K562 (cell line): ENCODE results near the gene RCE1. TPM values are rescaled to one million over a fixed set of nuclear protein-coding genes. Genes with fewer than 3 reads are reported as not detected.
A peak's percentile ranks its signal among the peaks of the same experiment; 100 is the strongest.

Experiments used
- ATAC-seq: fragments of 200-7000 bp; cut with Tn5 transposase; 3 replicates; pipeline ENCODE4 v1.9.1; 2020; ENCODE audit warnings: moderate library complexity
- BruUV-seq: library from RNA; stranded (reverse); fragments of 400-500 nt; replicated peaks from 2 replicates; lab custom pipeline; 2021; lab: Mats Ljungman, UMichigan
- CTCF ChIA-PET: fragments of 300-600 bp; formaldehyde crosslinking; extraction: SDS; loops from one replicate; lab custom pipeline; 2021; ENCODE audit warnings: low intra/inter-chr PET ratio; lab: Yijun Ruan, JAX
- POLR2A ChIA-PET: fragments of 300-600, 350-650 bp; sonication (Branson Sonifier 250); formaldehyde crosslinking; extraction: SDS; loops from one replicate; lab custom pipeline; 2021; ENCODE audit warnings: antibody characterized with exemption, inconsistent platforms; lab: Yijun Ruan, JAX
- DNase-seq, 4 experiments: peaks; one replicate each; pipeline versions ENCODE4 v3.0.0 to v3.0.0-alpha.2; 2011 to 2018; ENCODE audit warnings: low spot score in 3 of 4, mixed read lengths in 3 of 4; ENCODE audit errors: extremely low read depth in 1 of 4
- FAIRE-seq: peaks from 2 replicates; lab custom pipeline; 2011; peaks lifted over from hg19 to GRCh38; lab: Jason Lieb, UNC
- H2AFZ ChIP-seq: 2 replicates; pipeline ENCODE4 v1.6.0; 2011; ENCODE audit warnings: low read depth, low read length, control low read depth, inconsistent platforms
- H3K27ac ChIP-seq: fragments of 200-600 bp; 3 replicates; pipeline ENCODE4 v1.8.0; 2011; ENCODE audit warnings: low read depth, mild to moderate bottlenecking, control low read depth, inconsistent platforms, low read length, moderate library complexity, mixed read lengths; ENCODE audit errors: extremely low read depth
- H3K27me3 ChIP-seq, 2 experiments: fragments of 300-600 bp in 1 of 2; 2 replicates in 1 of 2; 3 replicates in 1 of 2; pipeline versions ENCODE4 v1.6.0 to v1.8.0; 2011; ENCODE audit warnings: inconsistent platforms in 2 of 2, low read length in 2 of 2, mild to moderate bottlenecking in 1 of 2, mixed read lengths in 1 of 2, moderate library complexity in 1 of 2; ENCODE audit not compliant: control insufficient read depth in 2 of 2, insufficient read depth in 2 of 2
- H3K36me3 ChIP-seq: fragments of 300-600 bp; 3 replicates; pipeline ENCODE4 v1.8.0; 2011; ENCODE audit warnings: mild to moderate bottlenecking, low read length, inconsistent platforms; ENCODE audit not compliant: control insufficient read depth, insufficient read depth
- H3K4me1 ChIP-seq, 2 experiments: fragments of 200-600 bp in 1 of 2; replicated peaks in 1 of 2; 2 replicates in 1 of 2; 3 replicates in 1 of 2; pipeline versions ENCODE4 v1.5.1 to v1.8.0; 2011; ENCODE audit warnings: inconsistent platforms in 2 of 2, low read length in 2 of 2, mild to moderate bottlenecking in 1 of 2, mixed read lengths in 1 of 2, moderate library complexity in 1 of 2; ENCODE audit not compliant: control insufficient read depth in 2 of 2, insufficient read depth in 2 of 2
- H3K4me2 ChIP-seq: 2 replicates; pipeline ENCODE4 v1.6.1; 2011; ENCODE audit warnings: low read length, control low read depth, inconsistent platforms, mixed read lengths; ENCODE audit not compliant: insufficient read depth
- H3K4me3 ChIP-seq: fragments of 200-600 bp; sonication (generic), shearing (Covaris generic); 2 replicates; pipeline ENCODE4 v1.5.1; 2016; ENCODE audit warnings: control low read depth, inconsistent platforms
- H3K79me2 ChIP-seq: fragments of 200-600 bp; 3 replicates; pipeline ENCODE4 v1.8.0; 2011; ENCODE audit warnings: low read length, inconsistent platforms; ENCODE audit not compliant: control insufficient read depth, insufficient read depth
- H3K9ac ChIP-seq, 2 experiments: 2 replicates each; pipeline versions ENCODE4 v1.6.0 to v1.6.1; 2011; ENCODE audit warnings: low read depth in 2 of 2, low read length in 2 of 2, control low read depth in 1 of 2, inconsistent platforms in 1 of 2, mild to moderate bottlenecking in 1 of 2, mixed read lengths in 1 of 2; ENCODE audit not compliant: insufficient read depth in 1 of 2
- H3K9me1 ChIP-seq: one replicate; pipeline ENCODE4 v1.6.0; 2011; ENCODE audit warnings: inconsistent platforms, mild to moderate bottlenecking, low read length, moderate library complexity; ENCODE audit not compliant: control insufficient read depth, insufficient read depth
- H3K9me3 ChIP-seq: replicated peaks from 2 replicates; pipeline ENCODE4 v1.5.1; 2011; ENCODE audit warnings: low read depth, low read length, inconsistent platforms; ENCODE audit not compliant: control insufficient read depth, insufficient read depth
- H4K20me1 ChIP-seq: replicated peaks from 2 replicates; pipeline ENCODE4 v1.6.1; 2011; ENCODE audit warnings: low read length, inconsistent platforms, mixed read lengths; ENCODE audit not compliant: control insufficient read depth, insufficient read depth
- CBX3 ChIP-seq, 2 experiments: IDR thresholded peaks; 1 replicate in 1 of 2; 2 replicates in 1 of 2; pipeline ENCODE4 v1.6.1; 2012; ENCODE audit warnings: inconsistent platforms in 2 of 2, low read length in 2 of 2, borderline replicate concordance in 1 of 2, control low read depth in 1 of 2
- CHD4 ChIP-seq: fragments of 200-600 bp; sonication (generic); IDR thresholded peaks from 3 replicates; pipeline ENCODE4 v1.6.1; 2012; ENCODE audit warnings: low read depth, mild to moderate bottlenecking, mixed read lengths, low read length, inconsistent platforms; ENCODE audit not compliant: insufficient read depth, insufficient replicate concordance, poor library complexity, severe bottlenecking
- ESRRB ChIP-seq: fragments of 250-450 bp; sonication (Bioruptor Pico); IDR thresholded peaks from 2 replicates; pipeline ENCODE4 v1.5.0; 2020; ENCODE audit warnings: mild to moderate bottlenecking, moderate library complexity, borderline replicate concordance
- HNRNPK ChIP-seq: fragments of 200-400 bp; formaldehyde crosslinking; IDR thresholded peaks from one replicate; pipeline ENCODE4 v1.6.1; 2018; ENCODE audit warnings: mild to moderate bottlenecking, low read depth, low read length; ENCODE audit not compliant: poor library complexity, severe bottlenecking
- POLR3A ChIP-seq: IDR thresholded peaks from 2 replicates; pipeline ENCODE4 v1.6.1; 2011; ENCODE audit warnings: borderline replicate concordance, mild to moderate bottlenecking, moderate library complexity; ENCODE audit not compliant: insufficient read length, insufficient read depth; ENCODE audit errors: extremely low read depth
- PTTG1 ChIP-seq: fragments of 450-650 bp; IDR thresholded peaks from 2 replicates; pipeline ENCODE4 v1.6.1; 2016; ENCODE audit warnings: low read depth, mild to moderate bottlenecking, missing genetic modification characterization, missing compliant biosample characterization
- SETDB1 ChIP-seq: IDR thresholded peaks from one replicate; pipeline ENCODE4 v1.6.1; 2012; ENCODE audit warnings: low read length, control low read depth, inconsistent platforms
- SMARCA4 ChIP-seq: fragments of 450-650 bp; IDR thresholded peaks from 2 replicates; pipeline ENCODE4 v1.6.1; 2016
- TBP ChIP-seq: optimal IDR thresholded peaks from 2 replicates; pipeline ENCODE3; 2011; ENCODE audit warnings: low read depth, low read length, improper control_type of control experiment
- ZNF184 ChIP-seq: sonication (generic); formaldehyde crosslinking; IDR thresholded peaks from 2 replicates; pipeline ENCODE4 v1.5.0; 2020; ENCODE audit warnings: missing genetic modification reagents
- WGBS: fragments of 100-300 bp; shearing (Covaris generic); methylation state at CpG from one replicate; pipeline ENCODE4 v1.1.6; 2016; ENCODE audit warnings: low coverage, mixed read lengths; ENCODE audit not compliant: insufficient coverage; ENCODE audit errors: missing lambda C conversion rate; 5-methylcytosine and 5-hydroxymethylcytosine counted together
- in situ Hi-C: fragments of 300-500 bp; cut with MboI; formaldehyde crosslinking; loops from 4 replicates; pipeline ENCODE4 v1.15.0; 2018; ENCODE audit warnings: inconsistent platforms, mixed read lengths
- intact Hi-C: fragments of 100-400 bp; cut with micrococcal nuclease; formaldehyde crosslinking; loops from 2 replicates; pipeline ENCODE4 v1.14.2; 2022
- polyA plus RNA-seq, 8 experiments: library from polyadenylated mRNA; depleted of rRNA in 4 of 8; stranded (reverse) in 5 of 8; unstranded in 3 of 8; fragments of >200 nt; fragmentation: Nextera tagmentation in 2 of 8; fragmentation: Illumina TruSeq in 1 of 8; extraction: Ambion mirVana in 2 of 8; extraction: Trizol in 1 of 8; gene quantifications; 2 replicates each; pipeline versions ENCODE4 v1.2.1 to v1.2.3, GENCODE V29; 2011 to 2014; ENCODE audit warnings: inconsistent platforms in 1 of 8, missing spikeins in 1 of 8
- total RNA-seq, 7 experiments: library from RNA; depleted of rRNA in 6 of 7; stranded (reverse); fragments of >200 nt in 6 of 7; fragmentation: Illumina TruSeq in 2 of 7; extraction: Trizol in 2 of 7; gene quantifications; 2 replicates each; pipeline versions ENCODE4 v1.2.1 to v1.2.3, GENCODE V29; 2011 to 2021; ENCODE audit warnings: low replicate concordance in 1 of 7
- TF ChIP-seq, protein P1 (sequence below): sonication (generic); formaldehyde crosslinking; IDR thresholded peaks from 2 replicates; pipeline ENCODE4 v1.9.0; 2022; ENCODE audit warnings: mild to moderate bottlenecking, missing genetic modification reagents
- TF ChIP-seq, protein P2 (sequence below): sonication (generic); formaldehyde crosslinking; IDR thresholded peaks from 2 replicates; pipeline ENCODE4 v1.8.0; 2023; ENCODE audit warnings: missing genetic modification reagents, mild to moderate bottlenecking, borderline replicate concordance

RCE1 gene
- total and polyA plus RNA-seq, 9 of the 15 experiments (the other 6 are each of a cell fraction or from before 2014, with no cell fraction given) = 0.75 to 41.5 (median 15.1) TPM

DNA sequence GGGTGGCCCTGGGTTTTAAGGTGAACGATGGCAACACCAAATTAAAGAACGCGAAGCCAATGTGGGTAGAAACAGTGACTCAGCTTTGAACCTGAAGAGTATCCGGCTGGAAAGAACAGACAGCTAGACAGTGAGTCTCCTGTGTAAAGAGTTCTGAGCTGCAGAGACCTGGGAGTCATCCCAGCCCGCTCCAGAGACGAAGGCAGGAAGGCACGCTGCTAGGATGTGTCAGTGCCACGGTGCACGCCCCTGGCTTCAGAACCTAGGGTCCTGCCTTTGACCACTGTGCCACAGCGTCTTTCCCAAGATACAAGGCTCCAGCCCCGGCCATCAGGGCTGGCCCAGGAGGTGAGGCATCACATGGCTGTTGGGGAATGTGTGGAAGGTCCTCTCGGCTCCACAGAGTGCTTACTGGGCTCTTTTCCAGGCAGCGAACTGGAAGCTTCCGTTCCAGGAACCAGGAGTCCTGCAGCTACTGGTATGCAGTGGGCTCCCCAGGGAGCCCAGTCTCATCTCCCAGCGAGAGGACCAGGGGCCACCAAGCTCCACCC lies 43.5 kb downstream of the RCE1 start:
- Histone ChIP-seq H3K4me2 (peak overlapping the region; percentile 61), H3K27ac (peak overlapping the region; percentile 47; the same call in 2 of the 3 replicates), H3K4me1 (peaks cover 34 to 38% of the 10 kb centered on the region in 2 experiments; a peak in 4 of 5 replicates), H3K4me3 (no peak overlapping the region), H3K9me1 (no peaks in the 10 kb centered on the region), H3K79me2 (no peaks in the 10 kb centered on the region; the same call in 2 of the 3 replicates), H3K9ac (peak overlapping the region; percentile 4 to 37; a peak in 3 of 4 replicates), H4K20me1 (no peaks in the 10 kb centered on the region), H3K27me3 (no peaks in the 10 kb centered on the region), H2AFZ (peak overlapping the region; percentile 68; the same call in 1 of the 2 replicates), H3K36me3 (0 out of 3 replicates have a peak, but pooled peaks cover 4% of the 10 kb centered on the region), H3K9me3 (no peaks in the 10 kb centered on the region)
- no TSS peak for BruUV-seq
- ChIA-PET POLR2A (interaction anchor here (0.6 kb wide), 1 partner anchor 89 kb away, joined by 3 read pairs; the partner anchor contains the start of gene C11orf86), CTCF (interaction anchor here (0.6 kb wide), 1 partner anchor 86 kb away, joined by 4 read pairs; no protein-coding TSS in a partner anchor)
- intact Hi-C loops = no loop called here
- FAIRE-seq (no peak), DNase-seq (peak in 2 of 4 experiments; percentile 30 to 34), ATAC-seq (no peak; the same call in 1 of the 3 replicates)
- in situ Hi-C loops = no loop called here
- 56% methylated on average over 15 of the region's 15 CpGs for WGBS
- TF ChIP-seq, protein P1, sequence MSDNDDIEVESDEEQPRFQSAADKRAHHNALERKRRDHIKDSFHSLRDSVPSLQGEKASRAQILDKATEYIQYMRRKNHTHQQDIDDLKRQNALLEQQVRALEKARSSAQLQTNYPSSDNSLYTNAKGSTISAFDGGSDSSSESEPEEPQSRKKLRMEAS (CRISPR knock-in tag) = no peak
- TF ChIP-seq SMARCA4 (no peak), CBX3 (IDR thresholded peaks at IDR 0.05; ENCODE audit: borderline replicate concordance in 1 of 2, low read length in 2 of 2) (no peak), SETDB1 (no peak), ZNF184 (CRISPR knock-in tag) (no peak), PTTG1 (no peak), POLR3A (no peak), HNRNPK (no peak), CHD4 (no peak), ESRRB (CRISPR knock-in tag) (no peak), TBP (no peak)
- TF ChIP-seq, protein P2, sequence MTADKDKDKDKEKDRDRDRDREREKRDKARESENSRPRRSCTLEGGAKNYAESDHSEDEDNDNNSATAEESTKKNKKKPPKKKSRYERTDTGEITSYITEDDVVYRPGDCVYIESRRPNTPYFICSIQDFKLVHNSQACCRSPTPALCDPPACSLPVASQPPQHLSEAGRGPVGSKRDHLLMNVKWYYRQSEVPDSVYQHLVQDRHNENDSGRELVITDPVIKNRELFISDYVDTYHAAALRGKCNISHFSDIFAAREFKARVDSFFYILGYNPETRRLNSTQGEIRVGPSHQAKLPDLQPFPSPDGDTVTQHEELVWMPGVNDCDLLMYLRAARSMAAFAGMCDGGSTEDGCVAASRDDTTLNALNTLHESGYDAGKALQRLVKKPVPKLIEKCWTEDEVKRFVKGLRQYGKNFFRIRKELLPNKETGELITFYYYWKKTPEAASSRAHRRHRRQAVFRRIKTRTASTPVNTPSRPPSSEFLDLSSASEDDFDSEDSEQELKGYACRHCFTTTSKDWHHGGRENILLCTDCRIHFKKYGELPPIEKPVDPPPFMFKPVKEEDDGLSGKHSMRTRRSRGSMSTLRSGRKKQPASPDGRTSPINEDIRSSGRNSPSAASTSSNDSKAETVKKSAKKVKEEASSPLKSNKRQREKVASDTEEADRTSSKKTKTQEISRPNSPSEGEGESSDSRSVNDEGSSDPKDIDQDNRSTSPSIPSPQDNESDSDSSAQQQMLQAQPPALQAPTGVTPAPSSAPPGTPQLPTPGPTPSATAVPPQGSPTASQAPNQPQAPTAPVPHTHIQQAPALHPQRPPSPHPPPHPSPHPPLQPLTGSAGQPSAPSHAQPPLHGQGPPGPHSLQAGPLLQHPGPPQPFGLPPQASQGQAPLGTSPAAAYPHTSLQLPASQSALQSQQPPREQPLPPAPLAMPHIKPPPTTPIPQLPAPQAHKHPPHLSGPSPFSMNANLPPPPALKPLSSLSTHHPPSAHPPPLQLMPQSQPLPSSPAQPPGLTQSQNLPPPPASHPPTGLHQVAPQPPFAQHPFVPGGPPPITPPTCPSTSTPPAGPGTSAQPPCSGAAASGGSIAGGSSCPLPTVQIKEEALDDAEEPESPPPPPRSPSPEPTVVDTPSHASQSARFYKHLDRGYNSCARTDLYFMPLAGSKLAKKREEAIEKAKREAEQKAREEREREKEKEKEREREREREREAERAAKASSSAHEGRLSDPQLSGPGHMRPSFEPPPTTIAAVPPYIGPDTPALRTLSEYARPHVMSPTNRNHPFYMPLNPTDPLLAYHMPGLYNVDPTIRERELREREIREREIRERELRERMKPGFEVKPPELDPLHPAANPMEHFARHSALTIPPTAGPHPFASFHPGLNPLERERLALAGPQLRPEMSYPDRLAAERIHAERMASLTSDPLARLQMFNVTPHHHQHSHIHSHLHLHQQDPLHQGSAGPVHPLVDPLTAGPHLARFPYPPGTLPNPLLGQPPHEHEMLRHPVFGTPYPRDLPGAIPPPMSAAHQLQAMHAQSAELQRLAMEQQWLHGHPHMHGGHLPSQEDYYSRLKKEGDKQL (CRISPR knock-in tag) = no peak
